Muscle layer of colon (tissue), 2 donors: Measurements from ENCODE around the gene KLHL41.
"Not testable (repeated sequence)": the region's sequence is repeated elsewhere in the genome, so short reads cannot be mapped to it uniquely, and the experiment has no call there.

Experiments
- H3K27ac ChIP-seq: one replicate; pipeline ENCODE4 v1.7.0; 2013; ENCODE audit warnings: low read depth, mild to moderate bottlenecking, low read length, moderate library complexity
- H3K27me3 ChIP-seq, 2 donors: one replicate each; pipeline ENCODE4 v1.7.0; 2013; ENCODE audit warnings: low read length in 2 of 2, mild to moderate bottlenecking in 2 of 2; ENCODE audit not compliant: insufficient read depth in 2 of 2, control insufficient read depth in 1 of 2
- H3K36me3 ChIP-seq: one replicate; pipeline ENCODE4 v1.7.0; 2013; ENCODE audit warnings: mild to moderate bottlenecking, low read length; ENCODE audit not compliant: insufficient read depth
- H3K4me1 ChIP-seq: one replicate; pipeline ENCODE4 v1.7.0; 2013; ENCODE audit warnings: mild to moderate bottlenecking, low read length; ENCODE audit not compliant: insufficient read depth
- H3K4me3 ChIP-seq, 2 donors: one replicate each; pipeline ENCODE4 v1.7.0; 2013; ENCODE audit warnings: low read length in 2 of 2, low read depth in 1 of 2, mild to moderate bottlenecking in 1 of 2, moderate library complexity in 1 of 2
- H3K9ac ChIP-seq: one replicate; pipeline ENCODE4 v1.7.0; 2013; ENCODE audit warnings: low read length
- H3K9me3 ChIP-seq: one replicate; pipeline ENCODE4 v1.7.0; 2013; ENCODE audit warnings: mild to moderate bottlenecking, low read length
- donor health status: abdominal sarcoma.
- donor health status: Adenocarcinoma of cecum.

KLHL41 gene

GRCh38 chr2:169539460-169539859 lies 30.0 kb downstream of the KLHL41 start:
- not testable (repeated sequence) for H3K9ac ChIP-seq, H3K27me3 ChIP-seq, H3K4me1 ChIP-seq, H3K27ac ChIP-seq, H3K9me3 ChIP-seq, H3K4me3 ChIP-seq
- peaks cover 15% of the 10 kb centered on the region for H3K36me3 ChIP-seq

GRCh38 chr2:169540146-169540545 lies 30.6 kb downstream of the KLHL41 start:
- Histone ChIP-seq H3K4me3 (no peak overlapping the region), H3K9ac (no peak overlapping the region), H3K9me3 (no peaks in the 10 kb centered on the region), H3K27ac (no peak overlapping the region), H3K27me3 (no peaks in the 10 kb centered on the region), H3K36me3 (peaks cover 15% of the 10 kb centered on the region), H3K4me1 (no peaks in the 10 kb centered on the region)

DNA sequence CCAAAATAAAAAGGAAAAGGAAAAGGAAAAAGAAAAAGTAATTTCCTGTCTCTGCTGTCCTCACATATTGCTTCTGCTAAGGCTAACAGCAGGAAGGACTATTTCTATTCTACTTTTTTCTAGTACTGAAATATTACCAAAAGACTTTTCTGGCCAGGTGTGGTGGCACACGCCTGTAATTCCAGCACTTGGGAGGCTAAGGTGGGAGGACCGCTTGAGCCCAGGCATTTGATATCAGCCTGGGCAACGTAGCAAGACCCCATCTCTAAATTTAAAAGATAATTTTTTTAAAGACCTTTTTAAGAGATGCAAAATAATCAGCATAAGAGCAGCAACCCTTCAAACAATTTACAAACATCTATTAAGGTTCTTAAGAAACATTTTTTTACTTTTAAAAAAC lies 32.9 kb downstream of the KLHL41 start:
- H3K4me1 ChIP-seq = no peaks in the 10 kb centered on the region
- peaks cover 25% of the 10 kb centered on the region for H3K36me3 ChIP-seq
- H3K9me3 ChIP-seq = no peaks in the 10 kb centered on the region

DNA sequence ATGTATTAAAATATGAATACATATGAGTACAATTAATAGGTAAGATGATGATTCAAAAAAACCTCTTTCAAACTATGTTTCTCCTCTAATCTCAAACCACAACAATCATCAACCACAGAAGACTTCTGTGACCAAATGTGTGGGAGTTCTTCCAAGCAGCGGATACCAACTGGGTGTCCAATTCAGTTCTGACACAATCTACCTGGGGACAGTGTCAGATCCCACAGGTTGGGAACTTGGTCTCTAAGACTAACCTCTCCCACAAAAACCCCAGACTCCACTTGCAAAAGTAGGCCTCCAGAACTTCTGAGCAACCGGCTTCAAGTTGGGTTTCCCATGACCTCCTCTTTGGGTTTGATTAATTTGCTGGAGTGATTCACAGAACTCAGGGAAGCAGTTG lies 37.3 kb downstream of the KLHL41 start:
- Histone ChIP-seq H3K4me1 (no peaks in the 10 kb centered on the region), H3K9ac (no peak overlapping the region), H3K36me3 (peaks cover 23% of the 10 kb centered on the region), H3K9me3 (no peaks in the 10 kb centered on the region), H3K27me3 (no peaks in the 10 kb centered on the region), H3K4me3 (no peak overlapping the region), H3K27ac (no peak overlapping the region)

More for the DNA sequence above, 32.9 kb downstream of the KLHL41 start:
- H3K27ac ChIP-seq = no peak overlapping the region
- no peaks in the 10 kb centered on the region for H3K27me3 ChIP-seq
- H3K9ac ChIP-seq = no peak overlapping the region
- H3K4me3 ChIP-seq = no peak overlapping the region

GRCh38 chr2:169561364-169561763 lies 51.9 kb downstream of the KLHL41 start:
- Histone ChIP-seq H3K4me3 (no peak overlapping the region), H3K36me3 (peaks cover 4% of the 10 kb centered on the region), H3K27me3 (no peaks in the 10 kb centered on the region), H3K9ac (no peak overlapping the region), H3K27ac (no peak overlapping the region), H3K4me1 (no peaks in the 10 kb centered on the region), H3K9me3 (no peaks in the 10 kb centered on the region)

GRCh38 chr2:169562084-169562483 lies 52.6 kb downstream of the KLHL41 start:
- not testable (repeated sequence) for H3K27me3 ChIP-seq, H3K4me3 ChIP-seq, H3K27ac ChIP-seq, H3K9me3 ChIP-seq, H3K9ac ChIP-seq, H3K36me3 ChIP-seq, H3K4me1 ChIP-seq

DNA sequence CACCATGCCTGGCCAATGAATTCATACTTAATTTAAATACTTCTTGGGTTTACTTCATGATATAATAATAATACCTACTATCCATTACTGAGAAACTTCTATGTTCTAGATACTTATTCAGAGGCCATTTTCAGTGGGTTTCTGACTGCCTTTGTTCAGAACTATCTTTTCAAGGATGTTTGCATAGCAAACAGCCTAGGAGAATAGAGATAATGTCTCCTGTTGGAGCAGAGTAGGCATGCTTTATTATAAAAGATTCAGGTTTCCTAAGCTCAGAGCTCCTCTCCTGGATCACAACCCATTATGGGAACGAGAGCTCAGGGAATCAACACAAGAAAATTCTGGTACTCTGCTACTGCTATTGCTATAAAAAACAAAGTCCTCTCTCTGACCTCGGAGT lies 53.0 kb downstream of the KLHL41 start:
- Histone ChIP-seq H3K4me1 (no peaks in the 10 kb centered on the region), H3K27me3 (no peaks in the 10 kb centered on the region), H3K27ac (no peak overlapping the region), H3K9me3 (no peaks in the 10 kb centered on the region), H3K9ac (no peak overlapping the region), H3K4me3 (no peak overlapping the region), H3K36me3 (peaks cover 4% of the 10 kb centered on the region)

GRCh38 chr2:169565686-169566085 lies 56.2 kb downstream of the KLHL41 start:
- Histone ChIP-seq H3K36me3 (no peaks in the 10 kb centered on the region), H3K27ac (no peak overlapping the region), H3K4me3 (no peak overlapping the region), H3K9me3 (no peaks in the 10 kb centered on the region), H3K4me1 (no peaks in the 10 kb centered on the region), H3K27me3 (no peaks in the 10 kb centered on the region), H3K9ac (no peak overlapping the region)

DNA sequence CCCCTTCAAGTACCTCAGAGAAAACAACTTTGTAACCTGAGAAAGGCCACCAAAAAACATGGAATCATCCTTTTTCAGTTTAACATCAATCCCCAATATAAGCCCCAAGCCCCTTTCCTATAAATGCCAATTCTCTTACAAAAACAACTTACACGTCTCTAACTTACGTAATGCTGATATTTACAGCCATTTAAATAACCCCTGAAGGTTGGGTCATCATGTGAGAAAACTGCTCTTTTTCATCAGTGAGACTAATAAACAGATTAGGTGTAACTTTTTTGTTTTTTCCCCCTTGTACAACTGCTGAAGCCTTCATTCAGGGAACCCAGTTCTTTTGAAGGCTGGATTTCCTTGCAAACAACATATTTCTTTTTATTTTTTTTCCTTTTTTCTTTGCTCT lies 60.4 kb downstream of the KLHL41 start:
- Histone ChIP-seq H3K9me3 (no peaks in the 10 kb centered on the region), H3K9ac (no peak overlapping the region), H3K4me3 (no peak overlapping the region), H3K27me3 (no peaks in the 10 kb centered on the region), H3K27ac (no peak overlapping the region), H3K36me3 (no peaks in the 10 kb centered on the region), H3K4me1 (no peaks in the 10 kb centered on the region)

GRCh38 chr2:169570752-169571151 lies 61.2 kb downstream of the KLHL41 start:
- H3K9ac ChIP-seq, H3K4me1 ChIP-seq, H3K27me3 ChIP-seq, H3K36me3 ChIP-seq, H3K4me3 ChIP-seq, H3K27ac ChIP-seq, H3K9me3 ChIP-seq: not testable (repeated sequence)

DNA sequence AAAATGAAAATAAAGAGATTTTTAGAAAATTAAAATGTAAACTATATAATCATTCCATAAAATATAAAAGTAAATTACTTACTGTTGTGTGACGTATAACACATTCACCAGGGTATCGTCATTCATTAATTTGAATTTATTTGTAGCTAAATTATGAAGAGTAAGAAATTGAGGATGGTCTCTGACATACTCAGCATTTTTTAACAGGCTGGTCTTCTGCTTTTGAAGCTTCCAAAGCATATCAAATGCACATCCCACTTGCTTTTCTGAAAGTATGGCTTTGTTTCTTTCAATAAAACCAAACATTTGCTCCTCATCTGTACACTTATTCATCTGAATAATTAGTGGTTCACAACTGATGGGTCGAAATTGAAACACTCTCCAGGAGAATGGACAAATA lies 62.1 kb downstream of the KLHL41 start:
- Histone ChIP-seq H3K4me1 (no peaks in the 10 kb centered on the region), H3K27me3 (no peaks in the 10 kb centered on the region), H3K9ac (no peak overlapping the region), H3K27ac (no peak overlapping the region), H3K4me3 (no peak overlapping the region), H3K9me3 (no peaks in the 10 kb centered on the region), H3K36me3 (no peaks in the 10 kb centered on the region)

DNA sequence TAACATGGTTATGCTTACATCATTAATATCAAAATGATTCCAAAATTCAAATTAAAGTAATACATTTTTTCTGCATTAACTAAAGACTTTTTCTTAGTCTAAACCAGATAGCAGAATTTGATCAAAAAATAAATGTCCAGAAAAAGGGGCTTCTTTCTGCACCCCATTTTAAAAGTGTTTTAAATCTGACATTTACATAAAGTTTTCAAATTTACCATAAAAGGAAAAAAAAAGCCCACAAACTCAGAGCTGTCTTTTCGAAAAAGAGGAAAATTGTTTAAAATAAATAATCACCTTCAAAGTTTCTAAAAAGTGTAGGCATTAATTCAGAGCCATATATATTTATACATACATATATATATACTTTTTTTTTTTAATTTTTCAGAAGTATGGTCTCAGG lies 62.7 kb downstream of the KLHL41 start:
- no peak overlapping the region for H3K27ac ChIP-seq
- no peaks in the 10 kb centered on the region for H3K9me3 ChIP-seq
- no peaks in the 10 kb centered on the region for H3K4me1 ChIP-seq
- no peaks in the 10 kb centered on the region for H3K36me3 ChIP-seq
- no peaks in the 10 kb centered on the region for H3K27me3 ChIP-seq
- H3K9ac ChIP-seq = no peak overlapping the region
- H3K4me3 ChIP-seq = no peak overlapping the region
